Fibroblast of upper back skin (primary cell): ENCODE measurements around the gene ELOF1.

Experiments used
- DNase-seq: peaks from one replicate; pipeline ENCODE4 v3.0.0-alpha.2; 2013

Gene ELOF1

GRCh38 chr19:11534538-11534937, 24.5 kb downstream of the ELOF1 start:
- no peak for DNase-seq

GRCh38 chr19:11530432-11530831, 28.6 kb downstream of the ELOF1 start:
- DNase-seq: peak; percentile 78

GRCh38 chr19:11528551-11529341, 30.3 kb downstream of the ELOF1 start, which contains the start of gene ECSIT:
Gene ECSIT (minus strand): TSS chr19:11529134. CDS start chr19:11519170, 9,964 bp downstream.
- peak; percentile 99 for DNase-seq

GRCh38 chr19:11519138-11519537, 39.9 kb downstream of the ELOF1 start:
- no peak for DNase-seq

- DNase-seq: no peak
Observed at GRCh38 chr19:11513946-11514345, 45.1 kb downstream of the ELOF1 start.

GRCh38 chr19:11510444-11510843, 48.6 kb downstream of the ELOF1 start:
- DNase-seq: no peak

- no peak for DNase-seq
Observed at GRCh38 chr19:11507370-11508078, 51.5 kb downstream of the ELOF1 start.

- no peak for DNase-seq
Observed at GRCh38 chr19:11506967-11507366, 52.1 kb downstream of the ELOF1 start.

GRCh38 chr19:11506101-11506555, 52.9 kb downstream of the ELOF1 start:
- DNase-seq: no peak

GRCh38 chr19:11505504-11506100, 53.4 kb downstream of the ELOF1 start, which contains the start of gene ZNF653:
Gene ZNF653 (minus strand): TSS chr19:11505839. CDS start chr19:11505786, 53 bp downstream.
- DNase-seq: peak; percentile 96

- peak; percentile 95 for DNase-seq
Observed at GRCh38 chr19:11505032-11505503, 54.0 kb downstream of the ELOF1 start.

GRCh38 chr19:11504502-11505031, 54.5 kb downstream of the ELOF1 start:
- DNase-seq: no peak
